NCI-H460 (cell line): ENCODE data around the gene KRT10. TPM values are rescaled to one million over a fixed set of nuclear protein-coding genes. Genes with fewer than 3 reads are reported as not detected.

Experiments used
- DNase-seq: peaks from one replicate; pipeline ENCODE4 v3.0.0-alpha.2; 2016; ENCODE audit warnings: low read depth; ENCODE audit errors: extremely low read depth
- total RNA-seq: library from RNA; depleted of rRNA; stranded (reverse); fragments of >200 nt; shearing (Covaris generic); gene quantifications from 2 replicates; pipeline ENCODE4 v1.2.3, GENCODE V29; 2014

The KRT10 gene
- total RNA-seq, 1 experiment from 2014 or later, result 36.8 TPM

DNA sequence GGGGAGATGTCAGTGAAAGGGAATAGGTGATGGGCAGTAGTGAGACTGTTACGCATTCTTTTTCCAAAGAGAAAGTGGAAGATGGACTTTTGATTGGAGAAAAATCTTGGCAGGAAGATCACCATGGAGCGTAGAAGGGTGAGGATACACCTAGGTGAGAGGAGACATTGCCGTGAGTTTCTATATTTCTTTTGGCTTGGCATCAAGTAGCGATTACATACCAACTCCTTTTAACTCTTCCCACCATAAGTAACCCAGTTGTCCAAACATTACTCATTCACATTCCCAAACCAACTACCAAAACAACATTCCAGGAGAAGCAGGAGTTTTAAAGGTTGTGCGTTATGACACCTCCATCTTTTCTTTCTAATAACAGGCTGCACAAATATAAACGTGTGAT lies 11.9 kb downstream of the KRT10 start:
- DNase-seq, result peak; percentile 82

DNA sequence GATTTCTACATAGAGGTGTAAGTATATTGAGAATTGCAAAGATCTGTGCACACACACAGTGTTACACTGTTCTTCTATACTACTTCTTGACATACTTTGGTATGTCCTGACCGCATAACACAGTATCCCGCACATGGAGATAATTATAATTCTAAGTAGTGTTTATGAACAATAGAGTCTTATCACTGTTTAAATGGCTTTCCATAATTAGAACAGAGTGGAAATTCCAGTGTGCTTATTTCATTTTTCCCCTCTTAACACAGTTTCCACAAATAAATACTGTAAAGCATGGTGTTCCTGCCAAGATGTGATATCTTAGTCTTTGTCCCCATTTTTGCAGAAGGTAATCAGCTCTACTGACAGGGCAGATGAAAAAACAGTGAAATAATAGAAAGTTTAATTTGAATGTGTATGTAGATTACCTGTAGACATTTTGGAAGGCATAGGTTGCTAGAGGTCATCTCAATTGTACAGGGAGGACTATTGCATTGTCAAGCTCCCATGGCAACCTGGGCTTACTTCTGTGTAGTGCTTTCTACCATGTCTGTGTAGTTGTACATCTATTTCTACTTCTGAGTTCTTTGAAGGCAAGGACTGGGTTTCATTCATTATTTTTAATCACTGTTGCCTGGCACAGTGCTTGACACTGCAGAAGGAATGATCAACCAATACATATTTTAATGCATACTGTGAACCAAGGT lies 12.5 kb downstream of the KRT10 start:
- no peak for DNase-seq

DNA sequence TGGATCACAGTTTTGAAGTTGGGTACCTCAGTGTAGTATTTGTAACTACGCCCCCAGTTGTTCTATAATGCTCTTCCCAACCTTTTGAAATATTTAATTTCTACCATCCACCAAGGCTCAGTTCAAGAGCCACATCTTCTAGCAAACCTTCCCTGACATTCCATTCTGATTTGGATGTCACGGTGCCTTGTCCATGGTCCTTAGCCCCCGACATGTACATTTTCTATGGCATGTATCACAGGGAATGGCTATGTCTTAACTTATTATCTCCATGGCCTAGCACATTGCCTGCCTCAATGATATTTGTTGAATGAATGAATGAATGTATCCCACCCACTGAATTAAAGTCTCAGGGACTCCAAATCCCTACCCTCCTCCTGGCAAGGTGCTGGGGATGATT lies 16.3 kb downstream of the KRT10 start:
- no peak for DNase-seq

DNA sequence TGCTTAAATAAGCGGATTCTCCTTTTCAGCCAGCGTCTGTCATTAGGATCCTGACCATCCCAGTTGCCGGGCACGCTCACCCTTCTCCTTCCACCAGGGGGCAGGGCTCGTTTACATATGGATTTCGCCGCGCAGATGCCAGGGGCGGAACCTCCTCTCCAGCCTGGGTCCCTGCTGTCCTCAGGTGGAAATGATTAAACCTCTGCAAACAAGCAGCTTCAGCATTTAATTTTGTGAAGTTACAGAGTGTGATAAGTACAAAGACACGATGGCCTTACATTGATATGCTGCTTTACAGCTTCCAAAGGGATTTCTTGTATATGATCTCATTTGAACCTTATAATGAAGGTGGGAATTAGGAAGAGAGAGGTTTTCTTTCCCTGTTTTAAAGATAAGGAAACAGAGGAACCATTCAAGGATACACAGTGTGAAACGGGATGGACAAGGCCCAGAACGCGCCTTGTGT lies 18.8 kb downstream of the KRT10 start:
- DNase-seq, result peak; percentile 79

DNA sequence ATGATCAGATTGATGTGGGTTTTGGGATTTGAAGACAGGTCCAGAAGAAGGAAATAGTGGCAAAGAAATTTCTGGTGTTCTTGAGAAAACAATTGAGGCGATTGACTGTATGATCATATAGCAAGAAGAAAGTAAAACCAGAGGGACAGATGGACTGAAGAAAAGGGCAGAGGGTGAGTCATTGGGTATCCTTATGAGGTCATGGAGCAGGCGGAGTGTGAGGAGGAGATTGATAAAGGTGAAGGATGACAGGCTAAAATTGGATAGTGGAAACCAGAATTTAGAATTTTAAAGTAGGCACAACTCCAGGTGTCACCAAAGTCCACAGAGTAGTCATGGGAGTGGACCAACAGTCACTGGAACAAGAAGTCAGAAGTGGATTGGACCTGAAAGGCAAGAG lies 21.3 kb downstream of the KRT10 start:
- DNase-seq, result no peak

DNA sequence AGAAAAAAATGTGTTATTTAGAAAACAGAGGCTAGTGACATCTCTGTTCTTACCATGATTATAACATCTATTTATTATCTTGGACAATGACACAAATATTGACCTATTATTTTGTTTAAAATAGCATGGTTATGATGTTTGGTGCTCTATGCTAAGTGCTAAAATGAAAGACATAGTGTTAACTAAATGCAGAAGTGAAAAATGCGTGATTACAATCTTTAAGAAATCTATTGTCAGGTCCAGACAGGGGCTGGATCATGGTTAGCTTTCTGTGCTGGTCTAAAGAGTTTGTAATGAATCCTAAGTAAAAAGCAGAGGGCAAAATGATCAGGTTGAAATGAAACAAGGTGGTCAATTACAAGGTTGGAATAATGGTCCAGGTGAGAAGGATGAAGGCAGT lies 22.0 kb downstream of the KRT10 start:
- DNase-seq, result no peak

DNA sequence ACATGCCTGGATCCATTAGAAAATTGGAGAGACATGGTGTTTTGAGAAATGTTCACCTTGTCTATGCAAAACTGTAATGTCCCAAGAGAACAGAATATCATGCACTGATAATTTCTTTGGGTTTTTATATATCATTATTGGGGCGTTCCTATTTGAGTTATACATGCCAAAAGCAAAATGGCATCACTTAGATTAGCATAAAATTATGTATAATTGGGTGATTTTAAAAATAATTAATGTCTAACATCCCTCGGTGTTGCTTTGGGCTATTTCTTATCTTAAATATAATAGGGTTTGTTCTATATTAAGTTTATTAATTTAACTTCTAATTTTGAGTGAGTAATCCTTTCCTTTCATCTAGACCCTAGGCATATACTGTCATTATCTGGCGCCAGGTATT lies 22.6 kb downstream of the KRT10 start, which contains the start of gene KRT28:
TSS of gene KRT28 (minus strand) at position 101 of the 400 bp plus-strand sequence. CDS start at position 35, 66 bp downstream.
- no peak for DNase-seq

DNA sequence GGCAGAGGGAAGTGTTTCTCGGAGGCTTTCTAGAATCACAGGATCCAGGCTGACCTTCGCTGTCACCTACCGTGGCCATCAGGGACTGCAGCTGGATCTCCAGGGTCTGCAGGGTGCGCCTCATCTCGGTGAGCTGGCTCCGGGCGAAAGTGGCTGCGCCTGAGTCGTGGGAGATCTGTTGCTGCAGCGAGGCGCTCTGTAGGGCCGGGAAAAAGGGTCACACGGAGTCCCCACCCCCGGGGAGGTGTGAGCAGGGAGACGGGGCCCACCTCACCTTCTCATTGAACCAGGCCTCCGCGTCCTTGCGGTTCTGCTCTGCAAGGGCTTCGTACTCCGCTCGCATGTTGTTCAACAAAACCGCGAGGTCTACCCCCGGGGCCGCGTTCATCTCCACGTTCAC lies 25.6 kb downstream of the KRT10 start:
- no peak for DNase-seq

DNA sequence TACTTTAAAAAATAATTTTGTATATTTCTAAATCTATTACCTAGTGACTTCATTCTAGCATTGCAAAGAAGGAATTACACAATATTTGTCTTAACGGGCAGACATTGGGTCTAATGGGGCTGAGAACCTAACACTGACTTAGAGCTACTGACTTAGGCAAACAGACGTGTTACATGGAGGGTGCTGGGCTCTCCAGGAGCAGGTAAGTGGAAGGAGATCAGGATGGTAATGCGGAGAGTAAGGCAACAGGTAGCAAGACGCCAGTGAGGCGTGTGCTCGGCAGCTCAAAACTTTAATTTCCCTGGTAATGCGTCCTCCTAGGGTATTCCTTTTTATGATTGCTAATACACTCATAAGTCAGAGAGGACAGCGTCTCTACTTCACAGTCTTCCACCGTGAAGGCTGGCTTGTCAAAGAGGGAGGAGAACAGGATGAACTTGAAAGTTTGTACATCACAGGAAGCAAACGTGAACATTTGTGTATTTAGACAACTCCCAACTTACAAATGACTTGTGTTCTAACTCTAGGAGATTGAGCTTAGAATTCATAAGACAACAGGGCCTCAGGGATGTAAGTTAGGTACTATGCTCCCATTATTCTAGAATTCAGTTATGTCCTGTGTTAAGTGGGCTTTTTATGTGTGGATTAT lies 27.3 kb downstream of the KRT10 start:
- DNase-seq, result no peak

DNA sequence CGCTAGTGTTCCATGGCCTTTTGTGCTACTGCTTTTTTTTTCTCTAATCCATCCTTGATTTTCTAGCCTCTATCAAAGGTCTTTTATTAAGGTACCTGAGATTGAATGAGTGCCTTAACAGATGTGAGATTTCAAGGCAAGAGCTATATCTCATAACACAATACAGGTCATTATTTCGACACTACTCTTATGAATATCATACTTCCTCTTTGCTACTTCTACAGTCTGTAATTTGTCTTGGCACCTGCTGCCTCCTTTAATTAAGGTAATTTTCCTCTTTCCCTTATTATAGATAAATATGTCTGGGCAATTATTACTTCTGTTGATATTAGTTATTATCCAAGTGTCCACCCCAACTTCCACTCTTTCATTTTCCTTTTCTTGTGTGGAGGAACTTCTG lies 27.9 kb downstream of the KRT10 start:
- no peak for DNase-seq

DNA sequence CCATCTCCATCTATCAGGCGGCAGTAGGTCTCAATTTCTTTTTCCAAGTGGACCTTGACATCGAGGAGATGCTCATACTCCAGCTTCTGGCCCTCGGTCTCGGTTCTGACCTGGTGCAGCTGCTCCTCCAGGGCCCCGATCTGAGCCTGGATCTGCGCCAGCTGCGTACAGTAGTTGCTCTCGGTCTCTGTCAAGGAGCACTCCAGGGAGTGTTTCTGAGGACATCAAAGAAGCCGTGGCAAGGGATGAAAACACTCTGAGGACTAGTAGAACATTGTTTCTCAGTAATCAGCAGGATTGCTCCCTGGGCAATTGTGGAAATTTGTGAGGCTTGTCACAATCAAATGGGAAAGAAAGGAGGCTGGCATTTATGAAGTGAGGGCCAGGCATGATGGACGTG lies 28.6 kb downstream of the KRT10 start:
- DNase-seq, result no peak

DNA sequence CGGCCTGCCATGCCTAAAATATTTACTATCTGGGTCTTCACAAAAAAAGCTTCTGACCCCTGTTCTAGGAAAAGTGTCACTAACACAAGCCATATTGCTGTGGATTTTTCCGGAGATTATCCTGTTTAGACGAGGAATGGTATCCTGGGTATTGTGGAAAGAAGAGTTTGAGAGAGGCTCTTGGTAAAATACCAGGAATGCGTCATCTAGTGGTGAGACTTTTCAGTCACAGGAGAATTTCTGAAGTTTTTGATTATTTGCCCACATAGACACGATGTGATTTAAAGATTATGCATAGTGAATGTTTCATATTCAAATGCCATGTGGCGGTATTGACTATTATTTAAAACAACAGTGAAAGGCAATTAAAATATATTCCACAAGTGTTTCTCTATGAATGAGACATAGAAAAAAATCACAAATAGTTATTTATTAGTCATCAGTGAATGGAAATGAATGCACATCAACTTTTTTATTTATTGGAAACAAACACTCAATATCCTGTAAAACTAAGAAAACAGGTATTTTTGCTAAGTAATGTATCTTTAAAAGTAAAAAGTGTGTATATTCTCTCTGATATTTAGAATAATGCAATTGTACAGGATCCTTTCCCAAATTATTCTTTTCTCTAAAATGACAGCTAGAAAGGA lies 30.5 kb downstream of the KRT10 start:
- DNase-seq, result peak; percentile 33

DNA sequence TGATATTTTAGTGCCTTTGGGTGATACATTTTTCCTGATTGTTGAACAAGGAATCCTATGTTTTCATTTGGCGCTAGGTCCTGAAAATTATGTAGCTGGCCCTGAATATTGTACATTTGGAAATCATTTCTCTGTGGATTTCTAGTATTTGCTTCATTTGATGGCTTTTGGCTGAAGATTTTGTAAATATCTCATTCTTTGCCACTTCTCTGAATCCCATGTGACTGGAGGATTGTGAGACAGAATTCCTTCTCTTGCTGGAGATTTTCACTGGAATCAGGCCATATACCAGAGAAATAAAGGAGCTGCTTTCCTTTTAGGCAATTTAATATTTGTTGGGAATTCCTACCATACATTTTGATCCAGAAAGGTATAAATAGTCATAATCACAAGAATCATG lies 31.3 kb downstream of the KRT10 start:
- no peak for DNase-seq

DNA sequence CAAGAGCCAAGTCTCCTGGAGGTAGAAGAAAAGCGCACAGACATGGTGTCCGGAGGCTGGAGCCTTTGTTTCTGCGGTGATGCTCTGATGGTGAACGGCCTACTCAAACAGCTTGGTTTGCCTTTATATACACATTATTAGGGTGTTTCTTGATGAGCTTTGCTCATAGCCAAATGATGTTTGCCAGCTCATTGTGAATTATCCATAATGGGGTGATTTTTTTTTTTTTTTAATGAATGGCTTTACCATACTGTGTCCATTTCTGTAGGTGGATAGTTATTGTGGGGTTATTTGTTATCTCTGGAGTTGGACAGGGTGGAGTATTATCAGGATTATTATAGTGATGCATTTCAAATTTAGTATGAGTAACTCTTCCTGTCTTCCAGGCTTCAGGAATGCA lies 40.0 kb downstream of the KRT10 start, which contains the start of gene KRT27:
TSS of gene KRT27 (minus strand) at position 101 of the 400 bp plus-strand sequence. CDS start at position 44, 57 bp downstream.
- no peak for DNase-seq

DNA sequence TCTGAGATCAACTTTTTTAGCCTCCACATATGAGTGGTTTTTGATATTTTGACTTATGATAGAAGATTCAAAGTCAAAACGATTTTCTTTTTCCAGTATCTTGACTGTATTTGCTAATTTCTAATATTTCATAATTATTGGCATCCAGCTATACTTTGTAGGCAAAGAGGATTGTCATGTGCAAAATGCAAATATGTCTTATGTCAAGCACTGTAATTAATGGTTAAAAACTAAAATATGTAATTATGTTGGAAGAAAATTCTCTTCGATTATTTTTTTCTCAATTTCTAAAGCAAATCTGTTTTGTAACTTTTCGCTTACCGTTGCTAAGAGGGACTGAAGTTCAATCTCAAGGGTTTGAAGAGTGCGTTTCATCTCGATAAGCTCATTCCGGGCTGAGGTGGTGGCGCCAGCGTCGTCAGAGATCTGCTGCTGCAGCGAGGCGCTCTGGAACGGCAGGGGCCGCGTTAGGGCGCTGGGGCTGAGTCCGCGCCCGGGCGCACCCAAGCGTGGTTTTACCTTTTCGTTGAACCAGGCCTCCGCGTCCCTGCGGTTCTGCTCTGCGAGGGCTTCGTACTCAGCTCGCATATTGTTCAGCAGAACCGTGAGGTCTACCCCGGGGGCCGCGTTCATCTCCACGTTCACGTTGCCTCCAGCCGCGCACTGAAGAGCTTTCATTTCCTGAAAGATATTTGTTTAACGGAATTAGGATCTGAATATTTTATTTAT lies 43.1 kb downstream of the KRT10 start:
- DNase-seq, result no peak

DNA sequence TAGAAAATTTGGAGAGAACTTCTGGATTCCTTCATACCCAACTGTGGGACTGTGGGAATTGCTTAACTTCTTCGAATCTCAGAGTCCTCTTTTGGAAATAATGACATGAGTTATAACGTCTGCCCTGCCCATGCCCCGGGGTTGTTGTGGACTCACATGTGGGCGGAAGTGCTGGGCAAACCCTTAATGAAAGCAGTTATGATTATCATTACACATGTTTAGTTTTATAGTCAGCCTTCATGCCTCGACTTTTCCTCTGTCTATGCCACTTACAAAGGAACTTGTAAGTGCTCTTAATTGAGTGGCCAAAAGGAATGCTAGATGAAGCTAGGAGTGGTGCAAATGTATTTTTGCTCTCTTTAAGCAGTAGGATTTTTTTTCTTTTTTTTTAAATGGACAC lies 44.0 kb downstream of the KRT10 start:
- no peak for DNase-seq

DNA sequence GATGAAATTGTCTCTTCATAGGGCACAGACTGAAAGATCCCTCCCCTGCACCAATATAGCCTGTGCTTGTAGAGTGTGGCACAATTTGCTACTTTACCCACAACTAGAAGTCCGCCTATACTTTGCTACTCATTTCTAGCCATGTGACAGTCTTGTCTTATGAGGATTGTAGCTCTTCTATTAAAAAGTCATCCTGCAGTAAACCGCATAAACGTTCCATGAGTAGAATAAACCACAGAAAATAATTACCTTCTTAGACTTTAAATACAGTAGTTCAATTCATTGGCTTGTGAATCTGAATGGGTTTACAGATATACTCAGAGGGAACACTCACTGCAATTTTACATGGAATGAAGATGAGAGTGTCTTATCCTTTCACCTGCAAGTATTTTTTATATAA lies 44.4 kb downstream of the KRT10 start:
- no peak for DNase-seq

DNA sequence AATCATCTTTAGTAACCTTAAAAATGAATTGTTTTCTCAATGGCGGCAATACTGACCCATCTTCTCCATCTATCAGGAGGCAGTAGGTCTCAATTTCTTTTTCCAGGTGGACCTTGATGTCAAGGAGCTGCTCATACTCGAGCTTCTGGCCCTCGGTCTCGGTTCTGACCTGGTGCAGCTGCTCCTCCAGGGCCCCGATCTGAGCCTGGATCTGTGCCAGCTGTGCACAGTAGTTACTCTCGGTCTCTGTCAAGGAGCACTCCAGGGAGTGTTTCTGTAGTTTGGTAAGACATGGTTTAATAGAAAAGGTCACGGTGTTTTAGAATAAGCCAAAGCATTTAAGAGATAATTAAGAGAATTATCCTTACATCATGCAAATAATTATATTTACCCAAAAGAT lies 45.0 kb downstream of the KRT10 start:
- DNase-seq, result no peak

DNA sequence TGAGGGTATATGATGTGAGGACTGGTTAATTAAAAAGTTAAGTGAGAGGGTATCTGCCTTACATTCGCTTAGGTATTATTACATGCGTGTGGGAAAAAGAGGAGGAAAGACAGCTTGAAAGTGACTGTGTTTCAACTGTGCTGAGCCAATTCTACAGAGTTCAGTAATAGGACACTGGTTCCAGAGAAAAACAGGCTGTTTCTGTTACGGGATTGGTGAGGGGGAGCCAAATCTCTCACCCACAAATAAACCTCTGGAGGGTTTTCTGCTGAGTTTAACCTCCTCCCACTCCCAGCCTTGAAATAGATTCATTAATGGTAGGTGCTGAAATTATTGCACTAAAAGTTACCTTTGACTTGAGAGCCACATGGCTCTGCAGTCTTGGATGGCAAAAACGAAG lies 46.5 kb downstream of the KRT10 start:
- DNase-seq, result no peak

DNA sequence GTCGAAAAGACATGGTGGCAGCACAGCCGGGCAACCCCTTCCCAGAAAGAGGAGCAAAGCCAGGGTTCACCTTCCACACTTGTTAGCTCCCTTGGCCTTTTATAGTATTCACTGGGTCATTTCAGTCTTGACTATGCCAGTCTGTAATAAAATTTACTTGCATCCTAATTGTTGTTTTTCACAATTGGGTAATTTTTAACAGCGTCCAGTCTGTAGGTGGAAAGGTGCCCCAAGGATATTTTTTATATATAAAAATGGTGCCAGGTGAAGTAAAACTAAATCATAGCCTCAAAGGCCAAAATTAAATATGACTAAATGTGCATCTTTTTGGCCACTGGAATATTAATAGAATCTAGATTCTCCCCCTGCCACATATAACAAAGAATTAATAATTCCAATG lies 50.3 kb downstream of the KRT10 start, which contains the start of gene KRT26:
TSS of gene KRT26 (minus strand) at position 101 of the 400 bp plus-strand sequence. CDS start at position 13, 88 bp downstream.
- no peak for DNase-seq
